Anterior cingulate cortex (tissue), 58 donors: ENCODE results near the gene NEIL3.

Experiments used
- DNase-seq, 58 donors: peaks; one replicate each; lab custom pipeline; 2025; lab: John Stamatoyannopoulos, UW

The NEIL3 gene

DNA sequence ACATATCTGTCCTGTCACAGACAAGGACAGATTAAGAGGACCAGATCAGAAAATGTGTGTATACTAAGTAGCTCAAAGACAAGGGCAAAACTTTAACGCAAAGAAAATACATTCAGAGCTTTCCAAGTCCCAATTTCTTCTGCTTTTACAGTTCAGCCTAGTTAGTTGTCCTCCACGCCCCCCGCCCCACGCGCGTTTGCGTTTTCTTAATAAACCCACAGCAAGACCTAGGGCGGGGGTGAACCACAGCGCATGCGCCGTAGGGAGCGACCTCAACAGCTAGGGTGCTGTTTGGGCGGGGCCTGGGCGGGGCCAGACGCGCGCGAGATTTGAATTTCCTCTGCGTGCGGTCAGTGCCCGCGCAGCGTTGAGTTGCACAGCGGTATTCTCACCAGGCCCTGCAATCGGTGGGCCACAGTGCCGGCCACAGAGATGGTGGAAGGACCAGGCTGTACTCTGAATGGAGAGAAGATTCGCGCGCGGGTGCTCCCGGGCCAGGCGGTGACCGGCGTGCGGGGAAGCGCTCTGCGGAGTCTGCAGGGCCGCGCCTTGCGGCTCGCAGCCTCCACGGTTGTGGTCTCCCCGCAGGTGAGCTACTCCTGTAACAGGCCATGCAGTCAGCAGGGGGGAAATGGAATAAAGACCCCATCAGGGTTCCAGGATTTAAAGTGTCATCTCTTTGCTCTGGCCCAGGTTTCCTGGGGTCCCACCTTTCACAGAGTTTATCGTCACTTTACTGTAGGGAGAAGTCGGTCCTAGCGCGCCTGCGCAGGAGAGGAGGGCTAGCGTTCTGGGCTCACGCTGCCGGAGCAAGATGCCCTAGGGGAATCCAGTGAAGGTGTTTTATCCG, at the start of gene NEIL3:
NEIL3 (plus strand) TSS at position 353 of the 850 bp plus-strand sequence; CDS start at position 433, 80 bp downstream.
- DNase-seq = peak in 57 of 58 donors; percentile 10 to 93 (median 75)

DNA sequence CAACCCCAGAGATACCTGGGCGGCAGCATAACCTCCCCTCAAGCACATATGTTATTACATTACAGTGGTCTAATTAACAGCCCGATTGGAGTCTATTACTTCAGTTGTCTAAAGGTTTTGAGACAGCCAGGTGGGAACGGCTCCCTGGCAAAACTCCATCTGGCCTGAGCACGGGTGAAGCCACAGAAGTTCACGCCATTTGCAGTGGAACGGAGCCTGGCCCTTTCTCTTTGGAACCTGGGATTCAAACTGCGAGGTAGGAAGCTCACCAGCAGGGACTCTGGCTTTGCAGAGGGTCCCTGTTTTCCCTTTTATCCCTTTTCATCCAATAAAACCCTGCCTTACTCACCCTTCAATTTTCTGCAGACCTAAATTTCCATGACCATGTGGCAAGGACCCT, 45.9 kb upstream of the NEIL3 start:
- no peak for DNase-seq

GRCh38 chr4:177264788-177265422, 44.8 kb upstream of the NEIL3 start:
- no peak for DNase-seq

DNA sequence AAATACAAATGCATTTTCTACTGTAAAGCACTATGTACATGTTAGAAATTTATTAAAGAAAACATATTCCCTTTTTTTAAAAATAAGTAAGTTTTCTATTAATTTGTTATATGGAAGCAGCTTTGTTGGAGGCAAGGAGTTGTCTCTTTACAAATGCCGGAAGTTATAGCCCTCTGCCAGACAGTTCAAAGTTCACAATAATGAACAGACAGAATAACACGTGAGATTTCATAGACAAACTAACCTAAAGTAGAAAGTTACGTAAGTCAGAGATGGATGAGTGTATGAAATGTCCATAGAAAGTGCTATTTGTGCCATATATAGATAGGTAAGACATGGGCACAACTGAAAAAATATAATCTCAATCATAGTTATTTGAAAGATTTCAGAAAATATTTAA, 43.9 kb upstream of the NEIL3 start:
- DNase-seq = no peak

GRCh38 chr4:177266506-177266905, 43.2 kb upstream of the NEIL3 start:
- no peak for DNase-seq

GRCh38 chr4:177267911-177268310, 41.8 kb upstream of the NEIL3 start:
- no peak for DNase-seq

GRCh38 chr4:177271091-177271490, 38.6 kb upstream of the NEIL3 start:
- no peak for DNase-seq

GRCh38 chr4:177271915-177272766, 37.5 kb upstream of the NEIL3 start:
- DNase-seq = no peak

DNA sequence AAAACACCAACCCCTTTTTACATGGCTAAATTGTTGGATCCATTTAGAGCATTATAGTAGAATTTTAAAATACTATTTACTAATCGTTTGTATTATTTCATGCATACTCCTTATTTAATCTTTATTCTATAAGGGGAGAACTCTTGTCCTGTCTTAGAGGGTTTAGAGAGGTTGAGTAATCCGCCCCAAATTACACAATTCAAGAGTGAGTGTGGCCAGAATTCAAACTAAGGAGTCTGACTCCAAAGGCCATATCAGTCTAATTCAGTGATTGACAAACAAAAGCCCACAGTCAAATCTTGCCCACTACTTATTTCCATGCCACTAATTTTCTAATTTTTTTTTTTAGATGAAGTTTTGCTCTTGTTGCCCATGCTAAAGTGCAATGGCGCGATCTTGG, 33.7 kb upstream of the NEIL3 start:
- no peak for DNase-seq

DNA sequence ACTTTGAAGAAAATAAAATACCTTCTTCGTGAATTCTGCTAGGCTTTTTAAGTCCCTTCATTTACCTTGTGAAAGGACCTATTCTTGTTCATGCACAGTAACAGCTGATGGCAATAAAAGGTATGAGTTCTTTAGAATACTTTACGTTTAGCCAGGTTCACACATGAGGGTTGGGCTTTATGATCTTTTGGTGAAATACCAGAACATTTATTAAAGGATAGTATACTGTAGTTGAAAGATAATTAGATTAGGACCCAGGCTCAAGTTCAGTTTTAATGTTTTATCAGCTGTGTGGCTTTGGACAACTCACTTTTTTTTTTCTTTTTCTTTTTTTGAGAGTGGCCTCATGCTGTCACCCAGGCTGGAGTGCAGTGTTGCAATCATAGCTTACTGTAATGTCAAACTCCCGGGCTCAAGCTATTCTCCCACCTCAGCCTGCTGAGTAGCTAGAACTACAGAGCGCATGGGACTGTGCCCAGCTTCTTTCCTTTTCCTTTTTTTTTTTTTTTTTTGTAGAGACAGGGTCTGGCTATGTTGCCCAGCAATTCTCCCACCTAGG, 28.2 kb upstream of the NEIL3 start:
- no peak for DNase-seq

DNA sequence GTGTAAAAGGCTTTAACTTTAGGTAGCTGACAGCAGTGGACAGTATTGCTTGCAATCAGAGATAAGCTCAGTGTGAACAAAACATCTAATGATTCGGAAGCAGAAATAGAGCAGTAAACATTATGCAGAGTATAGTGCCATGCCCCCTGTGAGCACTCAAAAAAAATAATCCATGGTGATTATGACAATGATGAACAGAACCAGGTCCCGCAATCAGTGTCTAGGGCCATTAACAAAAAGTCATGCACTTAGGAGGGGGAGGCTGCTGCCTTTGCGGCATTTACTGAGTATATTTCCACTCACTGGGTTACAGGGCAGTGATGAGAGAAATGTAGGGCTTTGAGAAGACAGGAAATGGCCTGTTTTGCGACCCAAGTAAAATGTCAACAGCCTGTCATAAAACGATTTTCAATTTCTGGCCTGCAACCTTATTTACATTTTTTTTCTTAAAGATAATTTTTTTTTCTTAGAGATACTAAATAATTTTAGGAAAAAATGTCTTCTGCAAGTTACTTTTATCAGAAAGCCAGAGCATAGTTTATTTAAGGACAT, 27.3 kb upstream of the NEIL3 start:
- no peak for DNase-seq

DNA sequence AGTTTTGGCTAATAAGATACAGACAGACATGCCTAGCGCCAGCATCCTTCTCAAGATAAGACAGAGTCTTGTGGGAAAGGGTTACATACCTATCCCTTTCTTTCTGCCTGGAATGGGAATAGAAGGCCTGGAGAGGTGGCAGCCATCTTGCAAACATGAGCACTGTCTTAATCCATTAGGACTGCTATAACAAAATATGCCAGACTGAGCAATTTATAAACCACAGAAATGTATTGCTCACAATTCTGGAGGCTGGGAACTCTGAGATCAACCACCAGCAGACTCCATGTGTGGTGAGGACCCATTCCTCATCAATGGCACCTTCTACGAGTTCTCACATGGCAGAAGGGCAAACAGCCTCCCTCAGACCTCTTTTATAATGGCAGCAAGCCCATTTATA, 26.5 kb upstream of the NEIL3 start:
- DNase-seq = no peak

DNA sequence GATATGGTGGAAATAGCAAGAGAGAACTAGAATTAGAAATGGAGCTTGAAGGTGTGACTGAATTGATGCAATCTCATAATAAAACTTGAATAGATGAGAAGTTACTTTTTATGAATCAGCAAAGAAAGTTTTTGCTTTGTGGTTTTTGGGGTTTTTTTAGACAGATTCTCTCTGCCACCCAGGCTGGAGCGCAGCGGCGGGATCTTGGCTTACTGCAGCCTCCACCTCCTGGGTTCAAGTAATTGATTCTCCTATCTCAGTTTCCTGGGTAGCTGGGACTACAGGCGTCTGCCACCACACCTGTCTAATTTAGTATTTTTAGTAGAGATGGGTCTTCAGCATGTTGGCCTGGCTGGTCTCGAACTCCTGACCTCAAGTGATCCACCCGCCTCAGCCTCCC, 23.7 kb upstream of the NEIL3 start:
- no peak for DNase-seq

GRCh38 chr4:177287255-177287654, 22.4 kb upstream of the NEIL3 start:
- DNase-seq = no peak

GRCh38 chr4:177288335-177288734, 21.3 kb upstream of the NEIL3 start:
- DNase-seq = no peak

- no peak for DNase-seq
These were observed 18.9 kb upstream of the NEIL3 start for GRCh38 chr4:177290780-177291179.

DNA sequence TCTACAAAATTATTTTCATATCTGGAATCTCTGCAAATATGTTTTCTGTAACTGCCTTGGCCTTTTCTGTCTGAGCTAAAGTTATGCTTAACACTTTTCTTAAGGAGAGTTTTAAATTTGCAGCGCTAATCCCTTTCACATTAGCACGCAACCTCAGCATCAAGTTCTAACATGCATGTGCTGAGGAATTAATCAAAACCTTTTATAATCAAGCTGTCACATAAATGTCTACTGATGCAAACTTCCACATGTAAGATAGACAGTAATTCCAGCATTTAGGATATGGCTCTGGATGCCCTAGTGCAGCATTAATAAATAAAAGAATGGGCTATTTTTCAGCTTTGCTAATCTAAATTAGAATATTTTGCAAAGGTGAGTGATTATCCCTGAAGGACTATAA, 17.5 kb upstream of the NEIL3 start:
- DNase-seq = no peak

DNA sequence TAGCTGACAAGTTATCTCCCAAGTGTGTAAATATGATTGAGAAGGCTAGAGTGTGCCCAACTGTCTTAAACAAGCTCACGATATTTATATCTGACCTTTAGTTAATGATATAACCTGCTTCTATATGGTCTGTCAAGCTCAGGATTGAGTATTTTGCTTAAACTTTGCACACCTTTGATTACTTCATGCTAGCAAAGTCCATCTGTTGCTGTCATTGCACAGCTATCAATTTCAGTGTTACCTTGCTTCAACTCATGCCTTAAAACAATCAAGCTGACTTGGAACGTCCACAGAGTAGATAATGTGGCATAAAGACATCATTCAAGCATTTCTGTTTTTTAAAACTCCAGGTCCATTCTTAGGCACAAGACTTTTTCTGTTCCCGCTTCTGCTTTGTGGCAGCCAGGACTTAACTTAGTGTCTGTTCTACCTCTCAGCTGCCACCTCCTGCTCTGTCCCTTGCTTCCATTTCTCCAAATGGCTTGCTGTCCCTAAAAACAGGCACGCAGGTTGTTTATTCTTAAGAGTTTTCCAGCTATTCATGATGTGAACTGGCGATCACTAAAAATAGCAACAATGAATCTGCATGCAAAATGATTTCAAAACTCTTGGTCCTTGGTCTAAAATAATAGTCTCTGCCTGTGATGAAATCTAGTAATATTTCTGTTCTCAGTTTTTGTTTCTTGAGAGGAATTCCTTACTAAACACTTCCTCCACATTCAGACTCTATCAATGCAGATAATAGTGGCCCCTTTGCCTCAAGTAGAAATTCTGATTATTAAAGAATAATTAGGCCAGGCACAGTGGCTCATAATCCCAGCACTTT, 16.3 kb upstream of the NEIL3 start:
- no peak for DNase-seq

- no peak for DNase-seq
These were observed 11.8 kb upstream of the NEIL3 start for GRCh38 chr4:177297785-177298391.
